HepG2 (cell line): Measurements from ENCODE around the gene NRGN. TPM values are rescaled to one million over a fixed set of nuclear protein-coding genes. Genes with fewer than 3 reads are reported as not detected.

Source experiments
- AKAP8 ChIP-seq: sonication (generic); formaldehyde crosslinking; IDR thresholded peaks from 2 replicates; pipeline ENCODE4 v1.5.1; 2020; ENCODE audit warnings: mild to moderate bottlenecking, missing genetic modification reagents
- EEA1 ChIP-seq: sonication (generic); formaldehyde crosslinking; IDR thresholded peaks from 2 replicates; pipeline ENCODE4 v1.5.1; 2020; ENCODE audit warnings: mild to moderate bottlenecking, missing genetic modification reagents, borderline replicate concordance
- FOXA1 ChIP-seq, 2 experiments: fragments of 450-650 bp in 1 of 2; sonication (generic) in 1 of 2; formaldehyde crosslinking in 1 of 2; IDR thresholded peaks; 2 replicates each; pipeline versions ENCODE4 v1.4.0 to v1.6.1; 2016 to 2020; ENCODE audit warnings: missing genetic modification reagents in 1 of 2
- GFI1 ChIP-seq: sonication (generic); formaldehyde crosslinking; IDR thresholded peaks from 2 replicates; pipeline ENCODE4 v1.5.0; 2020; ENCODE audit warnings: missing genetic modification reagents, mild to moderate bottlenecking, borderline replicate concordance
- HDAC1 ChIP-seq: sonication (generic); formaldehyde crosslinking; IDR thresholded peaks from 2 replicates; pipeline ENCODE4 v1.5.1; 2020; ENCODE audit warnings: mild to moderate bottlenecking, missing genetic modification reagents
- IKZF4 ChIP-seq: sonication (generic); formaldehyde crosslinking; IDR thresholded peaks from 2 replicates; pipeline ENCODE4 v1.5.1; 2020; ENCODE audit warnings: borderline replicate concordance, mild to moderate bottlenecking, low read depth, missing genetic modification reagents; ENCODE audit errors: not compliant biosample characterization
- MED13 ChIP-seq: sonication (generic); formaldehyde crosslinking; IDR thresholded peaks from 2 replicates; pipeline ENCODE4 v1.5.0; 2020; ENCODE audit warnings: missing genetic modification reagents
- MLLT10 ChIP-seq: sonication (generic); formaldehyde crosslinking; IDR thresholded peaks from 2 replicates; pipeline ENCODE4 v1.4.0; 2020; ENCODE audit warnings: missing genetic modification reagents
- MTA1 ChIP-seq: sonication (generic); formaldehyde crosslinking; IDR thresholded peaks from 2 replicates; pipeline ENCODE4 v1.4.0; 2020; ENCODE audit warnings: missing genetic modification reagents, mild to moderate bottlenecking, borderline replicate concordance
- NRL ChIP-seq: sonication (generic); formaldehyde crosslinking; IDR thresholded peaks from 2 replicates; pipeline ENCODE4 v1.5.0; 2020; ENCODE audit warnings: missing genetic modification reagents, mild to moderate bottlenecking, moderate library complexity, borderline replicate concordance
- PAWR ChIP-seq: sonication (generic); formaldehyde crosslinking; IDR thresholded peaks from 2 replicates; pipeline ENCODE4 v1.4.0; 2020; ENCODE audit warnings: missing genetic modification reagents, mild to moderate bottlenecking, borderline replicate concordance
- SIN3B ChIP-seq: fragments of 150-350 bp; IDR thresholded peaks from 2 replicates; pipeline ENCODE4 v1.6.1; 2014; ENCODE audit warnings: low read length
- SP5 ChIP-seq: IDR thresholded peaks from 2 replicates; pipeline ENCODE4 v1.6.1; 2016; ENCODE audit warnings: low read depth, borderline replicate concordance
- TBX2 ChIP-seq: sonication (generic); formaldehyde crosslinking; IDR thresholded peaks from 2 replicates; pipeline ENCODE4 v1.5.0; 2020; ENCODE audit warnings: missing genetic modification reagents, mild to moderate bottlenecking, borderline replicate concordance
- YEATS4 ChIP-seq: sonication (generic); formaldehyde crosslinking; IDR thresholded peaks from 2 replicates; pipeline ENCODE4 v1.4.0; 2020; ENCODE audit warnings: missing genetic modification reagents, borderline replicate concordance
- ZFX ChIP-seq: sonication (generic); formaldehyde crosslinking; IDR thresholded peaks from 2 replicates; pipeline ENCODE4 v1.4.0; 2020; ENCODE audit warnings: mild to moderate bottlenecking, low read depth, missing genetic modification reagents, moderate library complexity
- ZKSCAN8 ChIP-seq: IDR thresholded peaks from 2 replicates; pipeline ENCODE4 v1.6.1; 2016; ENCODE audit warnings: borderline replicate concordance, missing genetic modification reagents, missing compliant biosample characterization
- ZNF142 ChIP-seq: sonication (generic); formaldehyde crosslinking; IDR thresholded peaks from 2 replicates; pipeline ENCODE4 v1.4.0; 2020; ENCODE audit warnings: missing genetic modification reagents
- ZNF143 ChIP-seq: sonication (generic); formaldehyde crosslinking; IDR thresholded peaks from 2 replicates; pipeline ENCODE4 v1.4.0; 2020; ENCODE audit warnings: missing genetic modification reagents
- ZNF543 ChIP-seq: sonication (generic); formaldehyde crosslinking; IDR thresholded peaks from 2 replicates; pipeline ENCODE4 v1.4.0; 2020; ENCODE audit warnings: mild to moderate bottlenecking, missing genetic modification reagents
- ZNF629 ChIP-seq: sonication (generic); formaldehyde crosslinking; conservative IDR thresholded peaks from 2 replicates; pipeline ENCODE4 v1.5.0; 2020; ENCODE audit warnings: missing genetic modification reagents
- ZNF660 ChIP-seq: sonication (generic); formaldehyde crosslinking; IDR thresholded peaks from 2 replicates; pipeline ENCODE4 v1.5.1; 2020; ENCODE audit warnings: mild to moderate bottlenecking, low read depth, missing genetic modification reagents, borderline replicate concordance
- ZNF772 ChIP-seq: sonication (generic); formaldehyde crosslinking; IDR thresholded peaks from 2 replicates; pipeline ENCODE4 v1.5.0; 2020; ENCODE audit warnings: mild to moderate bottlenecking, missing genetic modification reagents
- ZNF777 ChIP-seq: sonication (generic); formaldehyde crosslinking; IDR thresholded peaks from 2 replicates; pipeline ENCODE4 v1.4.0; 2020; ENCODE audit warnings: missing genetic modification reagents
- ZNF839 ChIP-seq: sonication (generic); formaldehyde crosslinking; IDR thresholded peaks from 2 replicates; pipeline ENCODE4 v1.4.0; 2020; ENCODE audit warnings: missing genetic modification reagents, mild to moderate bottlenecking, borderline replicate concordance
- ZSCAN31 ChIP-seq: sonication (generic); formaldehyde crosslinking; IDR thresholded peaks from 2 replicates; pipeline ENCODE4 v1.5.0; 2020; ENCODE audit warnings: low read depth, mild to moderate bottlenecking, missing genetic modification reagents
- polyA plus RNA-seq, 8 experiments: library from polyadenylated mRNA; depleted of rRNA in 3 of 8; stranded (reverse) in 7 of 8; unstranded in 1 of 8; fragments of >200 nt; fragmentation: Illumina TruSeq in 4 of 8; extraction: Trizol in 4 of 8; gene quantifications; 2 replicates each; pipeline versions ENCODE4 v1.2.1 to v1.2.3, GENCODE V29; 2011 to 2016; ENCODE audit warnings: low read depth in 4 of 8, missing spikeins in 1 of 8, mixed read lengths in 1 of 8; ENCODE audit not compliant: insufficient read depth in 1 of 8
- total RNA-seq, 5 experiments: library from RNA; depleted of rRNA; stranded (reverse); fragments of >200 nt; fragmentation: Illumina TruSeq; extraction: Trizol; gene quantifications; 2 replicates each; pipeline ENCODE4 v1.2.3, GENCODE V29; 2016; ENCODE audit warnings: low read depth in 1 of 5

Gene NRGN
- total and polyA plus RNA-seq, 2 of the 13 experiments (the other 11 are each of a cell fraction or from before 2014, with no cell fraction given): 0.22 TPM; not detected in 1

GRCh38 chr11:124746621-124747243 is 7.0 kb downstream of the NRGN start (continued):
- TF ChIP-seq ZNF142 (CRISPR knock-in tag) (0 out of 2 replicates have a peak, but pooled peaks have one; percentile 48), SP5 (CRISPR knock-in tag) (peak; percentile 52), FOXA1 (IDR thresholded peaks at IDR 0.05) (no peak), FOXA1 (CRISPR knock-in tag; IDR thresholded peaks at IDR 0.05) (0 out of 2 replicates have a peak, but pooled peaks have one; percentile 6), MLLT10 (CRISPR knock-in tag) (no peak), IKZF4 (CRISPR knock-in tag) (peak; percentile 72), ZNF660 (CRISPR knock-in tag) (no peak), MED13 (CRISPR knock-in tag) (peak; percentile 56; the same call in 1 of the 2 replicates), ZFX (CRISPR knock-in tag) (0 out of 2 replicates have a peak, but pooled peaks have one; percentile 3), ZNF143 (CRISPR knock-in tag) (peak; percentile 59), HDAC1 (CRISPR knock-in tag) (peak; percentile 66), TBX2 (peak; percentile 44; the same call in 1 of the 2 replicates), PAWR (CRISPR knock-in tag) (no peak), MTA1 (no peak), GFI1 (no peak), EEA1 (0 out of 2 replicates have a peak, but pooled peaks have one; percentile 67), ZSCAN31 (CRISPR knock-in tag) (0 out of 2 replicates have a peak, but pooled peaks have one; percentile 20), ZKSCAN8 (no peak), ZNF839 (CRISPR knock-in tag) (no peak), ZNF543 (no peak), YEATS4 (CRISPR knock-in tag) (peak; percentile 70; the same call in 1 of the 2 replicates), ZNF777 (peak; percentile 55; the same call in 1 of the 2 replicates), ZNF772 (CRISPR knock-in tag) (no peak), AKAP8 (CRISPR knock-in tag) (0 out of 2 replicates have a peak, but pooled peaks have one; percentile 37), NRL (CRISPR knock-in tag) (peak; percentile 43; the same call in 1 of the 2 replicates), SIN3B (no peak), ZNF629 (peak; percentile 46; the same call in 1 of the 2 replicates)
